ENCODE results near the gene RAB38.

DNA sequence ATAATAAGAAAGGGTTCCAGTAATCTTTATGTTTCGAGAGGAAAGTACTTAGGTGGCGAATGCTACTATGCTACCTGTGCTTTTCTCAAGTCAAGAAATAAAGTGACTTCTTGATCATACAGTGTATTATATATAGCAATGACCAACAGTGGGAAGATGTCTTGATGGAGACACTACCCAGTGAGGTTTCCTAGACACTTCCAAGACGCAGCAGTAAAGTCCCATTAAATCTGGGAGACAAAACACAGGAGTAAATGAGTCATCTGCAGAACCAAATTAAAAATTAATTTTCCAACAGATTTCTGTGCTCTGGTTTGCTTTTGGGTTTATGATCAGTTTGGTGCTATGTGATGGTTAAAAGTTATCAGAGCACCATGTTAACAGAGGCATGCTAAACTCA lies 29.1 kb upstream of the RAB38 start:
- TF ChIP-seq CTCF (conservative IDR thresholded peaks at IDR 0.05 in 1 of 2, IDR thresholded peaks at IDR 0.05 in 1 of 2; ENCODE audit: low read depth in 1 of 2, low read length in 2 of 2) (no peak), EZH2 (IDR thresholded peaks at IDR 0.05; ENCODE audit: low read length, missing control alignments) (no peak)

Data from fibroblast of lung (primary cell).